ENCODE results near the gene CACNA1A. TPM values are rescaled to one million over a fixed set of nuclear protein-coding genes. Genes with fewer than 3 reads are reported as not detected.

The CACNA1A gene
- polyA plus RNA-seq, 3 donors, result 0.08 to 0.09 TPM; not detected in 1

DNA sequence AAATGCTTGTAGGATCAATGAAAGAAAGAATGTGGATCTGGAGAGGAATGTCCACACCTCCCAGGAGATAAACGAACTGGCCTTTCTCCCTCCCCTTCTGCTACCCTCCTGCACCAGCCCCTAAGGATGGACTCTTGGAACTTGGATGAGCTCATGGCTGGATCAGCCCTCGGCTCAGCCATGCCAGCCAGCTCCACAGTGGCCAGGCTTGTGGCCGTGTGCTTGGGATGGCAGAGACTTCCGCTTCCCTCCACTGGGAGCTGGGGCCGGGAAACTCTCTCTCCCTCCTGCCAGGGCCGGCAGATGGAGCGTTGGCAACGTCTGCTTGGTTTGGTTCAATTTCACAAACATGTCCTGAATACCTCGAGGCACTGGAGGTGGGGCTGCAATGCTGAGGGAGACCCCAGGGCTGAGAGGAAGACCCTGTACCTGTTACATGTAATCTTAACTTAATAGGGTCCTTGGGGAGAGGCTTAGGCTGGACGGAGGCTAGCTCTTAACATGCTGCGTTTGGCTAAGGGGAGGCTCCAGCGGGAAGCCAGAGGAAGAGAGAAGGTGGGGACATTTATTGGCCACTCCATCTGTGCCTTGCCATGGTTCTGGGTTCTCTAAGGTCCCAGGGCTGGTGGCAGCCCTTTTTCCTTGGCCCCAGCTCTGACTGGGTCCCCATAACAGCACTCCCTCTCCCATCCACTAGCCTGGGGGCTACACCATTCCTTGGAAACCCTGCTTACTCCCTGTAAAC, 203.6 kb downstream of the CACNA1A start:
- Mint-ChIP-seq H3K9me3 (peaks cover 0 to 2% (median 0%) of the 10 kb centered on the region in 7 donors), H3K4me3 (no peak overlapping the region), H3K36me3 (peaks cover 0 to 3% of the 10 kb centered on the region in 2 donors), H3K27me3 (ENCODE audit: low read depth in 3 of 3) (peaks cover 10 to 47% (median 23%) of the 10 kb centered on the region in 3 donors), H3K4me1 (peaks cover 4% of the 10 kb centered on the region), H3K27ac (no peak overlapping the region)
- no peaks in the 10 kb centered on the region for H3K9me3 ChIP-seq (replicated peaks in 1 of 2; ENCODE audit: control insufficient read depth in 1 of 2, insufficient read depth in 1 of 2, low read length in 2 of 2)
- DNase-seq, result no peak
- no peak overlapping the region for H3K27ac ChIP-seq (ENCODE audit: low read depth in 1 of 2, low read length in 2 of 2)
- no peak overlapping the region for H2AFZ ChIP-seq (ENCODE audit: insufficient read depth, low read depth, low read length, poor library complexity, severe bottlenecking)
- H3K27me3 ChIP-seq (ENCODE audit: control insufficient read depth in 2 of 2, insufficient read depth in 2 of 2, low read length in 2 of 2), result peaks cover 0 to 17% of the 10 kb centered on the region in 2 donors
- no peak overlapping the region for H3K9ac ChIP-seq (ENCODE audit: insufficient read depth, low read length, poor library complexity, severe bottlenecking)
- intact Hi-C loops (cut with micrococcal nuclease), result no loop called here
- H3K4me3 ChIP-seq (replicated peaks in 1 of 3; ENCODE audit: low read depth in 2 of 3, low read length in 3 of 3), result no peak overlapping the region
- no peaks in the 10 kb centered on the region for H4K20me1 ChIP-seq (ENCODE audit: insufficient read depth, low read length)
- no peaks in the 10 kb centered on the region for H3K36me3 ChIP-seq (replicated peaks in 1 of 2; ENCODE audit: control insufficient read depth in 1 of 2, insufficient read depth in 2 of 2, low read length in 2 of 2)
- WGBS (ENCODE audit: insufficient coverage), result 65% methylated on average over 6 of the region's 12 CpGs
- TF ChIP-seq, protein P1, sequence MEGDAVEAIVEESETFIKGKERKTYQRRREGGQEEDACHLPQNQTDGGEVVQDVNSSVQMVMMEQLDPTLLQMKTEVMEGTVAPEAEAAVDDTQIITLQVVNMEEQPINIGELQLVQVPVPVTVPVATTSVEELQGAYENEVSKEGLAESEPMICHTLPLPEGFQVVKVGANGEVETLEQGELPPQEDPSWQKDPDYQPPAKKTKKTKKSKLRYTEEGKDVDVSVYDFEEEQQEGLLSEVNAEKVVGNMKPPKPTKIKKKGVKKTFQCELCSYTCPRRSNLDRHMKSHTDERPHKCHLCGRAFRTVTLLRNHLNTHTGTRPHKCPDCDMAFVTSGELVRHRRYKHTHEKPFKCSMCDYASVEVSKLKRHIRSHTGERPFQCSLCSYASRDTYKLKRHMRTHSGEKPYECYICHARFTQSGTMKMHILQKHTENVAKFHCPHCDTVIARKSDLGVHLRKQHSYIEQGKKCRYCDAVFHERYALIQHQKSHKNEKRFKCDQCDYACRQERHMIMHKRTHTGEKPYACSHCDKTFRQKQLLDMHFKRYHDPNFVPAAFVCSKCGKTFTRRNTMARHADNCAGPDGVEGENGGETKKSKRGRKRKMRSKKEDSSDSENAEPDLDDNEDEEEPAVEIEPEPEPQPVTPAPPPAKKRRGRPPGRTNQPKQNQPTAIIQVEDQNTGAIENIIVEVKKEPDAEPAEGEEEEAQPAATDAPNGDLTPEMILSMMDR (IDR thresholded peaks at IDR 0.05), result no peak
- no peaks in the 10 kb centered on the region for H3K4me1 ChIP-seq (ENCODE audit: control insufficient read depth in 1 of 2, insufficient read depth in 2 of 2, low read length in 2 of 2)
- H3K79me2 ChIP-seq (ENCODE audit: insufficient read depth, low read length), result no peaks in the 10 kb centered on the region
- H3K4me2 ChIP-seq (replicated peaks; ENCODE audit: extremely low read depth, low read length, poor library complexity, severe bottlenecking), result no peak overlapping the region

DNA sequence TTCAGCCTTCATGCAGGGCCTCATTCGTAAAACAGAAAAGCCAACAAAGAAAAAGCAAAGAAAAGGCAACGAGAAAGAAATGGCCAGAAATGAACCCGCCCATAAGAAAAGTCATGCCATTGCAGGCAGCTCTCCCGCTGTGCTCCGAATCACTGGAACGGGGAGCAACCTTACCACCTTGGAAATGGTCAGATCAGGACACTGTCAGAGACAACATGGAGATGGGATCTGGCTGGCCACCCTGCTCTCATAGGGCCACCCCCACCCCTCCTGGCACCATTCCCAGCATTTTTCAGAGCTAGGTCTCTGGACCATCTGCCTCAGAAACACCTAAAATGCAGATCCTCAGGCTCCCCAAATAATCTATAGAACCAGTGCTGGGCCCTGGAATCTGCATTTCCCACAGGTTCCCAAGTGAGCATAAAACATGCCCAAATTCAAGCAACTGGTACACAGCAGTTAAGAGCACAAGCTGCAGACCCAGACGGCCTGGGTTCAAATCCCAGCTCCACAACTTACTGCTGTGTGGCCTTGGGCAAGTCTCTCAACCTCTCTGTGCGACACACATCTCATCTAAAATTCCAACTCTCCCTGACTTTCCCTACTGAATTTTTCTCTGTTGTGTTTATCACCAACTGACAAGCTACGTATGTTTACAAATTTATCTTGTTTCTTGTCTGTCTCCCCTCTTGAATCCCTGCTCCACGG, 204.5 kb downstream of the CACNA1A start:
- H3K27ac ChIP-seq (ENCODE audit: low read depth in 1 of 2, low read length in 2 of 2), result no peak overlapping the region
- peaks cover 4% of the 10 kb centered on the region for H3K4me1 Mint-ChIP-seq
- H3K9me3 ChIP-seq (replicated peaks in 1 of 2; ENCODE audit: control insufficient read depth in 1 of 2, insufficient read depth in 1 of 2, low read length in 2 of 2), result no peaks in the 10 kb centered on the region
- H3K27me3 Mint-ChIP-seq (ENCODE audit: low read depth in 3 of 3), result peaks cover 15 to 53% (median 25%) of the 10 kb centered on the region in 3 donors
- no peak overlapping the region for H3K4me2 ChIP-seq (replicated peaks; ENCODE audit: extremely low read depth, low read length, poor library complexity, severe bottlenecking)
- TF ChIP-seq, protein P1 (IDR thresholded peaks at IDR 0.05), result no peak
- peaks cover 0 to 2% (median 0%) of the 10 kb centered on the region in 7 donors for H3K9me3 Mint-ChIP-seq
- H3K27ac Mint-ChIP-seq, result no peak overlapping the region
- WGBS (ENCODE audit: insufficient coverage), result 85% methylated on average over 9 of the region's 10 CpGs
- no peak for DNase-seq
- H3K79me2 ChIP-seq (ENCODE audit: insufficient read depth, low read length), result no peaks in the 10 kb centered on the region
- no peaks in the 10 kb centered on the region for H3K36me3 ChIP-seq (replicated peaks in 1 of 2; ENCODE audit: control insufficient read depth in 1 of 2, insufficient read depth in 2 of 2, low read length in 2 of 2)
- no peak overlapping the region for H3K4me3 ChIP-seq (replicated peaks in 1 of 3; ENCODE audit: low read depth in 2 of 3, low read length in 3 of 3)
- no peaks in the 10 kb centered on the region for H4K20me1 ChIP-seq (ENCODE audit: insufficient read depth, low read length)
- H3K4me3 Mint-ChIP-seq, result peak overlapping the region in 1 of 2 donors; percentile 67
- peaks cover 0 to 3% of the 10 kb centered on the region in 2 donors for H3K36me3 Mint-ChIP-seq
- H3K4me1 ChIP-seq (ENCODE audit: control insufficient read depth in 1 of 2, insufficient read depth in 2 of 2, low read length in 2 of 2), result no peaks in the 10 kb centered on the region
- intact Hi-C loops (cut with micrococcal nuclease), result no loop called here
- H3K27me3 ChIP-seq (ENCODE audit: control insufficient read depth in 2 of 2, insufficient read depth in 2 of 2, low read length in 2 of 2), result peaks cover 0 to 19% of the 10 kb centered on the region in 2 donors
- H3K9ac ChIP-seq (ENCODE audit: insufficient read depth, low read length, poor library complexity, severe bottlenecking), result no peak overlapping the region
- H2AFZ ChIP-seq (ENCODE audit: insufficient read depth, low read depth, low read length, poor library complexity, severe bottlenecking), result no peak overlapping the region

All from CD14-positive monocyte (primary cell).